ENCODE results near the gene TMEM234.

DNA sequence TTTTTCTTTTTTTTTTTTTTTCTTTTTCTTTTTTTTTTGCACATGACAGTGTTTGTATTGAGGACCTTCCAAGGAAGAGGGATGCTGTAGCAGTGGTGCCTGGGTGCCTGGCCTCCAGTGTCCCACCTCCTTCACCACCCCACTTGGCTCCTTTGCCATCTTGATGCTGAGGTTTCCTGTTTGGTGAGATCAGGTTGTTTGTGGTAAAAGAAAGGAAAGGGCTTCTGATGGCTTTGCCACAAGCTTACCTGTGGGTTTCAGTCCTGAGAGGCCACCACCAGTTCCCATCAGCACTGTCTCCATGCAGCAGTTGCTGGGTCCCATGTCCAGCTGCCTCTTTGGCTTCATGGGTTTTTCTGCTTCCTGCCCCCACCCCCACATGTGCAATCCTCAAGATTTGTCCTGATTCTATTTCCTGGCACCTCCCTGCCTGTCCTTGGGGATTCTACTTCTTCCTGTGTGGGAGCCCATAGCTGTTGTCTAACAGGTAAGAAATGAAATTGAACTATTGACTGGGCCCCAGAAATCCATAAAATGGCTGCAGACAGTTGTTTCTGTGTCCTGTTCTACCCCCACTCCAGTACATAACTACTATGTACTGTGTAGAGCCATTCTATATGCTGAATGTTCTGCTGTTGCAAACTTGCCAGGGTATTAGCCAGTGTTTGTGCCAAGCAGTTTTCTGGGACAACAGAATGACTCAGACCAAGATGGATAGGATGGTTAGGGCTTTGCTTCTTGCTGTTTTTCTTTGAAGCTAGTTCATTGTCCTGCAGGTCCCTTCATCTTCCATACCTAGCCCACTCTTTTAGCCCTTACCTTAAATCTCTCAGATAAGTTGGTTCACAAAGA, 26.0 kb downstream of the TMEM234 start:
- no peak for TF ChIP-seq EZH2 (IDR thresholded peaks at IDR 0.05)
- no peak for TF ChIP-seq POLR2AphosphoS5 (IDR thresholded peaks at IDR 0.05; ENCODE audit: borderline replicate concordance, low read depth, low read length)

Data from SK-N-MC (cell line).